Loucy (cell line): Measurements from ENCODE around the gene SMIM21.

ENCODE experiments used
- H2AFZ ChIP-seq: fragments of 200-600 bp; sonication (generic); 2 replicates; pipeline ENCODE4 v1.6.0; 2016; ENCODE audit warnings: antibody characterized with exemption, mild to moderate bottlenecking, low read length, moderate library complexity
- H3F3A ChIP-seq: fragments of 200-600 bp; 2 replicates; pipeline ENCODE4 v1.6.0; 2016; ENCODE audit warnings: antibody characterized with exemption, low read depth, mild to moderate bottlenecking
- H3K27me3 ChIP-seq: fragments of 200-600 bp; sonication (generic); 2 replicates; pipeline ENCODE4 v1.6.1; 2014; ENCODE audit warnings: low read length, mild to moderate bottlenecking; ENCODE audit not compliant: insufficient read depth, poor library complexity, severe bottlenecking
- H3K36me3 ChIP-seq: fragments of 200-600 bp; sonication (generic); 2 replicates; pipeline ENCODE4 v1.6.1; 2016; ENCODE audit warnings: low read length; ENCODE audit not compliant: insufficient read depth
- H3K4me1 ChIP-seq: fragments of 200-600 bp; sonication (generic); 2 replicates; pipeline ENCODE4 v1.5.1; 2014; ENCODE audit warnings: low read length, mild to moderate bottlenecking; ENCODE audit not compliant: insufficient read depth, poor library complexity, severe bottlenecking
- H3K4me2 ChIP-seq: fragments of 200-600 bp; sonication (generic); 2 replicates; pipeline ENCODE4 v1.6.0; 2014; ENCODE audit warnings: antibody characterized with exemption, low read length, low read depth, mild to moderate bottlenecking; ENCODE audit not compliant: poor library complexity, severe bottlenecking
- H3K4me3 ChIP-seq: fragments of 200-600 bp; sonication (generic); 2 replicates; pipeline ENCODE4 v1.5.1; 2014; ENCODE audit warnings: low read length, mild to moderate bottlenecking, mixed read lengths; ENCODE audit not compliant: poor library complexity, severe bottlenecking
- H3K79me2 ChIP-seq: fragments of 200-600 bp; sonication (generic); 2 replicates; pipeline ENCODE4 v1.6.1; 2014; ENCODE audit warnings: low read length; ENCODE audit not compliant: insufficient read depth
- H3K9ac ChIP-seq: fragments of 200-600 bp; sonication (generic); 2 replicates; pipeline ENCODE4 v1.6.0; 2014; ENCODE audit warnings: mild to moderate bottlenecking, low read depth, low read length, moderate library complexity; ENCODE audit not compliant: poor library complexity, severe bottlenecking
- H3K9me2 ChIP-seq: fragments of 200-600 bp; sonication (generic); replicated peaks from 2 replicates; pipeline ENCODE4 v1.6.1; 2016; ENCODE audit warnings: low read depth, low read length, mixed read lengths
- H3K9me3 ChIP-seq: fragments of 200-600 bp; sonication (generic); 2 replicates; pipeline ENCODE4 v1.6.1; 2014; ENCODE audit warnings: mild to moderate bottlenecking, antibody characterized with exemption, low read length, low read depth; ENCODE audit not compliant: insufficient read depth
- H4K20me1 ChIP-seq: fragments of 200-600 bp; sonication (generic); 2 replicates; pipeline ENCODE4 v1.6.0; 2014; ENCODE audit warnings: antibody characterized with exemption, low read length, mild to moderate bottlenecking; ENCODE audit not compliant: insufficient read depth, poor library complexity, severe bottlenecking
- CTCF ChIP-seq: fragments of 200-600 bp; sonication (generic); conservative IDR thresholded peaks from 2 replicates; pipeline ENCODE4 v1.5.1; 2014; ENCODE audit warnings: mild to moderate bottlenecking, antibody characterized with exemption, low read length
- EZH2phosphoT487 ChIP-seq: fragments of 200-600 bp; IDR thresholded peaks from 2 replicates; pipeline ENCODE4 v1.6.1; 2018; ENCODE audit warnings: antibody characterized with exemption, mild to moderate bottlenecking, moderate library complexity, borderline replicate concordance

SMIM21 gene

GRCh38 chr18:75471850-75472249 lies 44.3 kb upstream of the SMIM21 start:
- Histone ChIP-seq H3K79me2 (no peaks in the 10 kb centered on the region), H3K36me3 (no peaks in the 10 kb centered on the region), H3K4me3 (no peak overlapping the region), H3K9me3 (no peaks in the 10 kb centered on the region), H4K20me1 (no peaks in the 10 kb centered on the region), H3K9me2 (no peaks in the 10 kb centered on the region), H2AFZ (no peak overlapping the region), H3K4me1 (no peaks in the 10 kb centered on the region), H3K27me3 (no peaks in the 10 kb centered on the region), H3K9ac (no peak overlapping the region), H3F3A (no peaks in the 10 kb centered on the region), H3K4me2 (no peak overlapping the region)
- TF ChIP-seq CTCF, result no peak
- TF ChIP-seq EZH2phosphoT487, result no peak

GRCh38 chr18:75467851-75468250 lies 40.3 kb upstream of the SMIM21 start:
- H3K9me2 ChIP-seq, result no peaks in the 10 kb centered on the region
- H3K27me3 ChIP-seq, result no peaks in the 10 kb centered on the region
- no peaks in the 10 kb centered on the region for H3K9me3 ChIP-seq
- H4K20me1 ChIP-seq, result no peaks in the 10 kb centered on the region
- H2AFZ ChIP-seq, result no peak overlapping the region
- H3K4me3 ChIP-seq, result no peak overlapping the region
- H3K36me3 ChIP-seq, result no peaks in the 10 kb centered on the region
- H3F3A ChIP-seq, result no peaks in the 10 kb centered on the region
- H3K79me2 ChIP-seq, result no peaks in the 10 kb centered on the region
- H3K4me1 ChIP-seq, result no peaks in the 10 kb centered on the region
- no peak overlapping the region for H3K4me2 ChIP-seq
- H3K9ac ChIP-seq, result no peak overlapping the region
- TF ChIP-seq EZH2phosphoT487, result no peak
- no peak for TF ChIP-seq CTCF

- H3K4me3 ChIP-seq, result no peak overlapping the region
- H3K4me2 ChIP-seq, result no peak overlapping the region
- H4K20me1 ChIP-seq, result no peaks in the 10 kb centered on the region
- H3K27me3 ChIP-seq, result no peaks in the 10 kb centered on the region
- no peak for TF ChIP-seq EZH2phosphoT487
- no peak for TF ChIP-seq CTCF
- H2AFZ ChIP-seq, result no peak overlapping the region
- H3K36me3 ChIP-seq, result no peaks in the 10 kb centered on the region
- no peaks in the 10 kb centered on the region for H3F3A ChIP-seq
- no peak overlapping the region for H3K9ac ChIP-seq
- H3K9me2 ChIP-seq, result no peaks in the 10 kb centered on the region
- H3K9me3 ChIP-seq, result no peaks in the 10 kb centered on the region
- H3K79me2 ChIP-seq, result no peaks in the 10 kb centered on the region
- no peaks in the 10 kb centered on the region for H3K4me1 ChIP-seq
Measured at GRCh38 chr18:75467281-75467795, 39.8 kb upstream of the SMIM21 start.
